NCI-H2196 treated with DMSO at 0.1 percent for 48 hours (cell line): ENCODE data around the gene RNF213.
A peak's percentile ranks its signal among the peaks of the same experiment; 100 is the strongest.

ENCODE experiments used
- DNase-seq: peaks from one replicate; lab custom pipeline; 2025; ENCODE audit not compliant: unreplicated experiment; lab: John Stamatoyannopoulos, UW

Gene RNF213

GRCh38 chr17:80414508-80414802, 153.8 kb downstream of the RNF213 start:
- no peak for DNase-seq

- DNase-seq: peak; percentile 91
Observed at GRCh38 chr17:80414803-80415625, 154.4 kb downstream of the RNF213 start, which contains the start of gene ENDOV. TSS of gene ENDOV (plus strand) at chr17:80415167. CDS start at chr17:80415195, 28 bp downstream.

GRCh38 chr17:80415626-80416137, 155.0 kb downstream of the RNF213 start:
- no peak for DNase-seq

GRCh38 chr17:80416260-80416939, 155.7 kb downstream of the RNF213 start:
- DNase-seq: no peak

- no peak for DNase-seq
Observed at GRCh38 chr17:80416940-80417293, 156.3 kb downstream of the RNF213 start.

- DNase-seq: no peak
Observed at GRCh38 chr17:80418589-80418988, 157.9 kb downstream of the RNF213 start.

- DNase-seq: no peak
Observed at GRCh38 chr17:80419255-80419654, 158.6 kb downstream of the RNF213 start.

- no peak for DNase-seq
Observed at GRCh38 chr17:80421381-80422090, 160.9 kb downstream of the RNF213 start.

- no peak for DNase-seq
Observed at GRCh38 chr17:80422276-80422675, 161.6 kb downstream of the RNF213 start.

GRCh38 chr17:80422981-80423380, 162.3 kb downstream of the RNF213 start:
- no peak for DNase-seq

- DNase-seq: no peak
Observed at GRCh38 chr17:80423536-80424225, 163.0 kb downstream of the RNF213 start.

GRCh38 chr17:80424261-80424660, 163.6 kb downstream of the RNF213 start:
- DNase-seq: no peak

GRCh38 chr17:80424878-80425765, 164.5 kb downstream of the RNF213 start:
- DNase-seq: no peak

- no peak for DNase-seq
Observed at GRCh38 chr17:80425835-80426426, 165.3 kb downstream of the RNF213 start.

- DNase-seq: peak; percentile 74
Observed at GRCh38 chr17:80426671-80427326, 166.1 kb downstream of the RNF213 start.

GRCh38 chr17:80427366-80428282, 167.0 kb downstream of the RNF213 start:
- DNase-seq: no peak

- DNase-seq: no peak
Observed at GRCh38 chr17:80428363-80428762, 167.7 kb downstream of the RNF213 start.

- no peak for DNase-seq
Observed at GRCh38 chr17:80428796-80429195, 168.1 kb downstream of the RNF213 start.
